Stimulated activated CD4-positive, alpha-beta T cell treated with anti-CD3 and anti-CD28 coated beads, Interleukin-12 subunit alpha, Interleukin-12 subunit beta, amount 100 ng/mL, for 24 hours (primary cell): ENCODE data around the gene BBOF1.
"Not testable (repeated sequence)": the region's sequence is repeated elsewhere in the genome, so short reads cannot be mapped to it uniquely, and the experiment has no call there.

Source experiments
- DNase-seq, 2 experiments: peaks; one replicate each; pipeline ENCODE4 v3.0.0-alpha.2; 2020; ENCODE audit warnings: low read depth in 2 of 2

BBOF1 gene, protein sequence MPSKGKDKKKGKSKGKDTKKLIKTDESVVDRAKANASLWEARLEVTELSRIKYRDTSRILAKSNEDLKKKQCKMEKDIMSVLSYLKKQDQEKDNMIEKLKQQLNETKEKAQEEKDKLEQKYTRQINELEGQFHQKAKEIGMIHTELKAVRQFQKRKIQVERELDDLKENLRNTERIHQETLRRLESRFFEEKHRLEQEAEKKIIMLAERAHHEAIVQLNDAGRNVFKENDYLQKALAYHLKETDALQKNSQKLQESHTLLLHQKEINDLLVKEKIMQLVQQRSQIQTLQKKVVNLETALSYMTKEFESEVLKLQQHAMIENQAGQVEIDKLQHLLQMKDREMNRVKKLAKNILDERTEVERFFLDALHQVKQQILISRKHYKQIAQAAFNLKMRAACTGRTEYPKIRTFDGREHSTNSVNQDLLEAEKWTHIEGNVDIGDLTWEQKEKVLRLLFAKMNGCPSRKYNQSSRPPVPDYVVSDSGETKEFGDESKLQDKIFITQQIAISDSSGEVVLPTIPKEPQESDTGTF

DNA sequence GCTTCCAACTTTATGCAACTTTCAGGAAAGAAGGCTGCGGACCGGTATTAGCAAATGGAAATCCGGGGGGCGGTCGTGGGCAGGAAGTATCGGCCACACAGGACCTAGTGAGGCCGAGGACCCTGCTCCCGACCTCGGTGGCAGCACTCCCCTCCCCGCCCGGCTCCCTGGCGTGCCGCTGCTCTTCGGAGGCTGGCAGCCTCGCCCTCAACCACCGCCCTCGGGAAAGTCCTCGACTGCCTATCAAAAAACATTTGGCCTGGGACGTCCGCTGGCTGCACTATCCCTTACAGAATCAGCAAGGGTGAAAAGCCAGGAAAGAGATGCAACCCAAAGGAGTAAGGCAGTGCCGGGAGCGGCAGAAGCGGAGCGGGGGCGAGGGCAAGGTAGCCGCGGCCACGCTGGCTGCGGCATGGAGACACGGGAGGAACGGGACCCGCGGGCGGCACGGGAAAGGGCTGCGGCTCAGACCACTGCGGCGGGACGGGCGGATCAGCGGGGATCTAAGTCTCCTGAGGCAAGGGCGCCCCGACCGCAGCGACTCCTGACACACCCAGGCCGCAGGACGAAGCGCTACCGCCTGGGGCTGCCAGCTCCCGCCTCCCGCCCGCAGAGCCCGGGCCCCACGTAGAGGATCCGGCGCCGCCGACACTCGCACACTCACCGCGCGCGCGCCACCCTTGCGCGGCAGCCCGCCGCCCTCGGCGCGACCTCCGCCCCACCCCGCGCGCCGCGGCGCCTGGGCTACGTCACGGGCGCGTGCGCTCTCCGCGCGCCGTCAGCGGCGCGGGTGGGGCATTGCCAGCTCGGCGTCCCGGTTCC, at the start of gene BBOF1, which contains the start of gene ENTPD5:
BBOF1 (plus strand) TSS at position 764 of the 822 bp plus-strand sequence. CDS start 130 bp downstream, outside the sequence.
ENTPD5 (minus strand) TSS at position 703 of the 822 bp plus-strand sequence. CDS start 31,186 bp downstream, outside the sequence.
- peak; percentile 70 to 75 for DNase-seq

DNA sequence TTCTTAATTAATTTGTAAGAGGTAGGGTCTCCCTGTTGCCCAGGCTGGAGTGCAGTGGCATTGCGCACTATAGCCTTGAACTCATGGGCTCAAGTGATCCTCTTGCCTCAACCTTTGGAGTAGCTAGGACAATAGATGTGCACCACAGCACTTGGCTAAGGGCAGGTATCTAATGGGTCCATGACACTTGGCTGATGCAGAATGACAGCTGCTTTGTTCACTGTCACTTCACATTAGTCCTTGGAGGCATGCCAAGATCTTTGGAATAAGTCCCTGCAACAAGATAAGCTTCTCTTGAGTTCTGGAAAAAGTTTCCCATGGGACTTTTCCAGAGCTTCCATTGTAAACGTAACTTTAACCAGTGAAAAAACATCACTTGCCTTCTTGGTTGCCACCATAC, 45.7 kb upstream of the BBOF1 start:
- no peak for DNase-seq

DNA sequence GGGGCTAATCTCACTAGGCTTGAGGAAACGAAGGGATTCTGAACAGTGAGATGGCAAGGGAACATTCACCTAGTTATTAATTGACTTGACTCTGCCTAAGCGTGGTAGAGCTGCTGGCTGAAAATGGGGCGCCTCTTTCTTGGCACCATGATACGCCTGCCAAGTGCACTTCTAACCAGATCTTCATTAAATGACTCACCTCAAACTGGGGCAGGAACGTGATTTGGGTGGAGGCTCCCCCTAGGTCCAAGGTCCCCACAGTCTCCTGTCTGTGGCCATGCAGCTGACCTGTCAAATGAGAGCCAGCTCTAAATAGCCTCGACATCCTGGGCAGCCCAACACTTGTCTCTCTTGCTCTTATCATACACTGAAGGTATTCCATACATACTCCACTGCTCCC, 43.0 kb upstream of the BBOF1 start:
- no peak for DNase-seq

DNA sequence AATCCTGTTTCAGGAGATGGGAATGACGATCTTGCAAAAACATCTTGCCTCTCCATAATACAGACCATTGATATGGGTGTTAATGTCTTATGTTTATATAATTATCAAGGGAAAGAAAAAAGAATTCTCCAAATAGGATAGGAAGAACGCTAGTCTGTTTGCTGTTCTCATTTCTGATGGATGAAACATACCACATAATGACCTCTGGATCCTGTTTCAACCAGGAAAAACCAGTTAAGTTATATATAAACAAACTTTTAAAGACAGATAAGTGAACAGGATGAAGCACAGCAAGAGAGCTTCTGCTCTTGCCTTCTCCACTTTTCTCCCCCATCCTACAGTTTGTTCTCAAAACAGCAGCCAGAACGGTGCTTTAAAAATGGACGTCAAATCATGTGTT, 41.3 kb upstream of the BBOF1 start:
- no peak for DNase-seq

DNA sequence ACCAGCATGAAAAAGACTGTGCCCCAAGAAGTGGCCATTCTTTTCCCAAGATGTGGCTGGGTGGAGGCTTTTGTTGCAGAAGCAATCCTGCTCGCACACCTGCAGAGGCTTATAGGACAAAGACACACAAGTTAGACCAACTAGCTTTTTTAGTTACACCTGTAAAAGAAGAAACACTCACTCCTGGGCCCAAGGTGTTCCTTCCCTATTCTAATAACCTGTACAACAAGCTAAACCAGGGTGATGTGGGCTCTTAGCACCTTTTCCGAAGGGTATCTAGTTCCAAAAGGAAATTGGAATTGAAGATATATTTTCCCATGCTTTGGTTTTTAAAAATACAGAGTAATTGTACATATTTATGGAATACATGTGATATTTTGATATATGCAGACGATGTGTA, 31.1 kb upstream of the BBOF1 start:
- no peak for DNase-seq

DNA sequence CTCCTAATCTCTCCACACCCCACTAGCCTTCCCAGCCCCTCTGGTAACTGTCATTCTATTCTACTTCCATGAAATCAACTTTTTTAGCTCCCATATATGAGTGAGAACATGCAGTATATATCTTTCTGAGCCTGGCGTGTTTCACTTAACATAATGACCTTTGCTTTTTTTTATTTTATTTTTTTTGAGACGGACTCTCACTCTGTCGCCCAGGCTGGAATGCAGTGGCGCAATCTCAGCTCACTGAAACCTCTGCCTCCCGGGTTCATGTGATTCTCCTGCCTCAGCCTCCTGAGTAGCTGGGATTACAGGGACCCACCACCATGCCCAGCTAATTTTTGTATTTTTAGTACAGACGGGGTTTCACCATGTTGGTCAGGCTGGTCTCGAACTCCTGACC, 30.5 kb upstream of the BBOF1 start:
- not testable (repeated sequence) for DNase-seq

DNA sequence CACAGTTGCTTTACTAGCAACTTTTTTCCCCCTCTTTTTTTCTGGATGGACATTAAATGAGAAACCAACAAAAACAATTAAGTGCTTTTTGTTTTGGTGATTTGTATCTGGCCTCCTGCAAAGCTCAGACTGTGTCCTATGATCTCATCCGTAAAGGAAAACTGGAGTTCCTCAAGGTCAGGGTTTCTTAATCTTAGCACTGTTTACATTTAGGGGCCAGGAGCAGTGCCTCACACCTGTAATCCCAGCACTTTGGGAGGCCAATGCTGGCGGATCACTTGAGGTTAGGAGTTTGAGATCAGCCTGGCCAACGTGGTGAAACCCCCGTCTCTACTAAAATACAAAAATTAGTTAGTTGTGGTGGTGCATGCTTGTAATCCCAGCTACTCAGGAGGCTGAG, 28.1 kb upstream of the BBOF1 start:
- no peak for DNase-seq

DNA sequence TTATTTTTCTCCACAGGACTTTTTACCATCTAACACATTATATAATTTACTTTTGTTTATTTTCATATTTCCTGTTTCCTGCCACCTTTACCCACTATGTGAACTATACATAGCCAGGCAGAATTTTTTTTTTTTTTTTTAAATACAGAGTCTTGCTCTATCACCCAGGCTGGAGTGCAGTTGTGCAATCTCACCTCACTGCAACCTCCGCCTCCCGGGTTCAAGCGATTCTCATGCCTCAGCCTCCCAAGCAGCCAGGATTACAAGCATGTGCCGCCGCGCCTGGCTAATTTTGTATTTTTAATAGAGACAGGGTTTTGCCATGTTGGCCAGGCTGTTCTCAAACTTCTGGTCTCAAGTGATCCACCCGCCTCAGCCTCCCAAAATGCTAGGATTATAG, 24.2 kb upstream of the BBOF1 start:
- DNase-seq, result not testable (repeated sequence)

DNA sequence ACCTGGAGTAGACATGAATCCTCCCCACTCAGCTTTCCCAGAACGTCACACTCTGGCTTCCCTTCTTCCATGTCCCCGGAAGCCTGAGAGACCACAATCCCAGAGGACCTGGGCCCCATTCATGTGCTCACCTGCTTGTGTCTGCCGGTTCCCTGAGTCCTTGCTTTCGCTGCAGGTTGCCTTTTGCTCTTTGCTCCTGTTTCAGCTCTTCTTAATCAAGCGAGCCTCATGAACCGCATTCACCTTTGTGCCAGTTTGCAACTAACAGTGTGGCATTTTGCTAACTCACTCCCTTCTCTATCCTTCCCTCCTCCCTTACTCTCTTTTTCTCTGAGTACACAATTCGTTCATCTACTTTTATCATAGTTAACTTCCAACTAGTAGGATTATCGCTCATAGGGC, 23.2 kb upstream of the BBOF1 start:
- no peak for DNase-seq

DNA sequence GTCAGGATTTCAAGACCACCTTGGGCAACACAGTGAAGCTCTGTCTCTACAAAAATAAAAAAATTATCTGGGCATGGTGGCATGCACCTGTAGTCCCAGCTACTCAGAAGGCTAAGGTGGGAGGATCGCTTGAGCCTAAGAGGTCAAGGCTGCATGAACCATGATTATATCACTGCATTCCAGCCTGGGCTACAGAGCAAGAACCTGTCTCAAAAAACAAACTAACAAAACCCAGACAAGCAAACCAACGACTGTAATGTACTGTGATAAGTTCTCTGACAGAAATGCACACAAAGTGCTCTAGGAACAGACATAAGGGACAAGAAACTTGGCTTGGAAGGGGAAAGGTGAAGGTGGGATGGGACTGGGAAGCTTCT, 22.4 kb upstream of the BBOF1 start:
- DNase-seq, result no peak

DNA sequence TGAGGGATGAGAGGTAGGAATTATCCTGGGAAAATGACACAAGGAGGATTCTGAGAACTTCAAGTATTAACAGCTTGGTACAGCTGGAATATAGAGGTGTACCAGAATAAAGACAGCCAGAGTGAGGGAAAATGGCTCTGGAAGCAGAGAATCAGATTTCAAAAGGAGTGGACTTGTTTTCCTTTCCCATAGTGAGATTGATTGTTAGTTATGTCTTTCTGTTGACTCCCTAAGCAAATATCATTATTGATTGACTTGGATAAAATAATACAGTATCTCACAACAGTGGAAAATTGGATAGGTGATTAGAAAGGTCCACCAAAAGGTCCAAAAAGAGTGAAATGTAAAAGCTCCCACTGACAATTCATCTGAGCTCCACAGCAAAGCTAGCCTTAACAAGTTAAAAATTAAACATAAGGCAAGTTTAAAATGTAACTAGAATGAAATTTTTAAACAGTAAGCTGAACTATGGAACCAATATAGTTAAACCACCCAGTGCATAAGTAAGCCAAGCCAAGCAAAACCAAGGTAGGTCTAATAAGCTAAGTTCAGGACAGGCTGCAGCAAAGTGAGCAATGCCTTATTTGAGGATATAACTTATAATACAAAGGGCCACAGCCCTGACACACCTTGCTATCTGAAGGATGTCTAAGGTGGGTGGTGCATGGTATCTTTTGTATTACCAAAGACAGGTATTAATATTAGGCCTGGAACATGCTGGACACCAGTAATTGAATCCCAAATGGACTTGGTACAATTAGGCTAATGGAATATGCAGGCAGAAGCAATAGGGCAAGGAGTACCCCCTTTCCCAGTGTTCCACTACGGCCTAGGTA, 21.8 kb upstream of the BBOF1 start:
- DNase-seq, result no peak

DNA sequence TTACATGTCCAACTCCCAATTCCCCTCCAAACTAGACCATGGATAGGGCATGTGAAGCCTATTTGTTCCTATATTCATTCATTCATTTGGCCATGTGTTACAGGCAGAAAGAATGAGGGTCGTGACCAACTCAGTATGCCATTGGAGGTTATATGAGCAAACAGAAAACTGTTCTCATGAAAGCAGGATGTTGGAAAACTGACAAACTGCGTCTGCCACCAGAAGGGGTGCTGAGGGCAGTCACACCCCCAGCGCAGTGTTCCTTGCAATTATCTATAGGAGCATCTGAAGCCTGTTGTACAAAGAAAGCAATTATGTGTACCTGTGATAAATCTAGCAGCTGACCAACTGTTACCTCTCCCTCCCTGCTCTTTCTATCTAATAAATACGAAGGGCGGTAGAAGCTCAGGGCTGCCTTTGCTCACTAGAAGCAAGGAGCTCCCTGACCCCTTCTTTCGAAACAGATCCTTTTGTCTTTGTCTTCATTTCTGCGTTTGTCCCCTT, 21.2 kb upstream of the BBOF1 start:
- no peak for DNase-seq

DNA sequence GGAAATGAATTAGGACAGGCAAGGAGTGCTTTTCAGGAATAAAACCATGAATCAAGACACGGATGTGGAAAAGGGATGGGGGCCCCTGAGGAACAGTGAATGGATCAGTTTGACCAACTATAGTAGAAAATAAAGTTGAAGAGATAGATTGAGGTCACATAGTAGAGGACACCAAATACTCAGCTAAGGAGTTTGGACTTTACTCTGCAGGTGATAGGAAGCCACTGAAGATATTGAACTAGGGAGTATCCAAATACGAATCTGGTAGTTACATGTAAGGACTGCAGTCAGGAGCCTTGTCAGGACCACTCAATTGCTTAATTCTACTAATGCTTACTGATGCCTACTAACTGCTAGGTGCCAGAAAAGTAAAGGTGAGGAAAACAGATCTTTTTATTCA, 20.4 kb upstream of the BBOF1 start:
- DNase-seq, result no peak

DNA sequence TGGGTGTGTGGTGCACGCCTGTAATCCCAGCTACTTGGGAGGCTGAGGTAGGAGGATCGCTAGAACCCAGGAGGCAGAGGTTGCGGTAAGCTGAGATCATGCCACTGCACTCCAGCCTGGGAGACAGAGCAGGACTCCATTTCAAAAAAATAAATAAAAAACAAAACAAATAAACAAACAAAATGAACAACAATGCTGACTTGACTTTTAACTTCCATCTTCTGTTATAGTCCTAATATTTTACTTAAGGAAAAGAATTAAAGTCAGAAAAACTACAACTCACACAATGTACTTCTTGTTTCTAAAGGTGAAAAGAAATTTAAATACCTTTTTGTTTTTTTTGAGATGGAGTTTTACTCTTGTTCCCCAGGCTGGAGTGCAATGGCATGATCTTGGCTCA, 13.5 kb upstream of the BBOF1 start:
- not testable (repeated sequence) for DNase-seq

DNA sequence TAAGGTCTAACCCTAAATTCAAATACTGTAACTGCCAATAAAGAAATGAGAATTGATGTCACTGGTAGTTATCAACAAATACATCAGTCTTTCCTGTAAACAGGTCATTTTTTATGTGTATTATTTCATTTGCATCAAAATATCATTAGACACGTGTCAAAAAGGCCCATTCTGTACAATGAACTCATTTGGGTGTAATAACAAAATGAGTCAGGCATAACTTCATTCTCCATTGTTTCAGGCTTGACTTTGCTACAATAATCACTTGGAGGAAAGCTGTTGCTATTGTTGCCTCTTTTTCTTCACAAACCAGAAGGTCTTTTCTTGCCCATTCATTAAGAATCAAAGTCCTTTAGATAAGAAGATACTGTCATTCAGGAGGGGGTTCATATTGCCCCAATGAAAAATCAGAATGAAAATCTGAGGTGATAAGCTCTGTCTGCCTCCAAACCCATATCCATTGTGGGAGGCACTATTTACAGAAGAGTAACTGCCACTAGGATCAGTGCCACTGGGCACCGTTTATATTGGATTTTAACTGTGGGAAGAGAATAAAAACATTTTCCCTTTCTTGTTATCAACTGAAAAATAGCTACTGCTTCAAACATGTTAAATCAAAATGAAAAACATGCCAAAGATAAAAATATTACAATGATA, 10.2 kb upstream of the BBOF1 start:
- DNase-seq, result no peak

DNA sequence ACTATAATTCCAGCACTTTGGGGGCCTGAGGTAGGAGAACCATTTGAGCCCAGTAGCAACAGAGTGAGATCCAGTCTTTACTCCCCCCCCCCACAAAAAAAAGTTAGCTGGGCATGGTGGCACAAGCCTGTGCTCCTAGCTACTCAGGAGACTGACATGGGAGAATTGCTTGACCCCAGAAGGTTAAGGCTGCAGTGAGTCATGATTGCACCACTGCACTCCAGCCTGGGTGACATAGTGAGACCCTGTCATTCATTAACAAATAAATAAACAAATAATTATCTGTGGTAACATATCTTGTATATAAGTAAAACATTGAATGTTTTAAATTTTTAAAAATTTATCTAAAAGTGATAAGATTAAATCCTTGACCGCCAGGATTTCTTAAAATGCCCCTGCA, 4.8 kb upstream of the BBOF1 start:
- DNase-seq, result no peak

DNA sequence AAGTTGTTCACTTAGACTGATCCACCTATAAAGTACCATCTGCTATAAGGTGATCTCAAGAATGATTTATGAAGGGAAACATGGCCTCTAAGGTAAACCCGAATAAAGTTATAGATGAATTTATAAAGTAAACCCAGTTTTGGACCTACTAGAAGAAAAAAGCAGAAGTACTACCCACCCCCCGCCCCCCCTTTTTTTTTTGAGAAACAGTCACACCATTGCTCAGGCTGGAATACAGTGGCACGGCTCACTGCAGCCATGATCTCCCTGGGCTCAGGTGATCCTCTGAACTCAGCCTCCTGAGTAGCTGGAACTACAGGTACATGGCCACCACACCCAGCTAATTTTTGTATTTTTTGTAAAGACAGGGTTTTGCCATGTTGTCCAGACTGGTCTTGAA, 4.0 kb upstream of the BBOF1 start:
- no peak for DNase-seq

DNA sequence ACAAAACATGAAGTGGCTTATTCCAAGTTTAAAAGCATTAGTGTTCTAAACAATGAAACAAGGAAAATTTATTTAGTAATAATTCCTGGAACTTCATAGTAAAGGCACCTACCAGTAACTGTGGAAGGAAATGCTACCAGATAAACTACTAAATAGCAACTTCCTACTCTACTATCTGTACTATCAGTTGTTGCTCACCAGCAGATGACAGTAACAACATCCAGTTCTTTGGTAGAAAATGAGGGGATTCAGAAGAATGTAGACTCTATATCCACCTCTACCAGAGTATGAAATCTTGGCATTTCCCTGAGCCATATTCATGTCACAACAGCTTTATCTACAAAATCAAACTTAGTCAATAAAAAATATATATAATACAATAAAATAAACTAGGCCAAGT, 3.2 kb upstream of the BBOF1 start:
- DNase-seq, result no peak

DNA sequence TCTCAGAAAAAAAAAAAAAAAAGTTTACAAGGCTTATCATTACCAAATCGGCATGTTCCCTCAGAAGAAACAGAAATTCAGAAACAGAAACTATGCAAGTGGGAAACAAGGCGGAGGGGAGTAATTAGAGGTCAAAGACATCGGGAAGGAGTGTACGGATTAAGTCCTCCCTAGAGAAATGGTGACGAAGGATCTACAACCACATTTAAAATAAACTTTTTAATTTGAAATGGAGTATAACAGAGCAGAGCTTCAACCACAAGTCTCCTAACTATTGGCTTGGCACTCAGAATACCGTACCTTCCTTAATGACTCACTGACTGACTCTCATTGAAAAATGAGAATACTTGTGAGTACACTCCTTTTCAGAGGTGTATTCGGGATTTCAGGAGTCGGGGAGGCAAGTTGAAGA, 969 bp upstream of the BBOF1 start:
- DNase-seq, result no peak

DNA sequence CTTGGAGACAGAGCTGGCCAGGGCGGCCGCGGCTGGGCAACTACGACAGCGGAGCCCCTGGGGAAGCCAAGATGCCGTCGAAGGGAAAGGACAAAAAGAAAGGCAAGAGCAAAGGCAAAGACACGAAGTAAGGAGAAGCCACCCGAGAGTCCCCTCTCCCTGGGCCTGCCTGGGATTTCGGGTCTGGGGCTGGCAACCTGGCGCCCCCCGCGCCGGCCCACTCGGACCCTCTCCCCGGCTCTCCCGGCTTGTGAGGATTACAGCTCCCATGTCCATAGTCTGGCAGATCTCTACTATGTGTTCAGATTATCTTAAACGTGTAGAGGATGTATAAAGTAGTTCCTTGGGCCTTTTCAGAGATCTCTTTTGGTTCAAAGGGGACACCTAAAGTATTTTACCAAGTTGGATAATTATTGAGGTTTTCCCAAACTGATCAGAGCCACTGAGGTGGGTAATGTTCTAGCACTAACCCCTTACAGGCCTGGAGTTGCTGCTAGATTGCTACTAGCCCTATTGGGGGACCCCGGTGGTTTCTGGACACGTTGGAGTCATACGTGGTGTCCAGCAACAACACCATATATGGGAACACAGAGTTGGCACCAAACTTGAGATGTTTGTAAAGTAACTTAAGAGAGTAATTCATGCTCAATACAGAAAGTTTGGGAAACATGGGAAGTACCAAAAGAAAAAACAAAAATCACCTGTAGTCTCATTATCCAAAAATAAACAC, 424 bp downstream of the BBOF1 start:
- no peak for DNase-seq
